Karpas-422 (cell line): ENCODE measurements around the gene AFF3. TPM values are rescaled to one million over a fixed set of nuclear protein-coding genes. Genes with fewer than 3 reads are reported as not detected.

Source experiments
- DNase-seq: peaks from one replicate; pipeline ENCODE4 v3.0.0-alpha.2; 2015
- H2AFZ ChIP-seq: fragments of 200-600 bp; sonication (generic); 2 replicates; pipeline ENCODE4 v1.6.1; 2014; ENCODE audit warnings: antibody characterized with exemption, low read length, mixed read lengths
- H3K27ac ChIP-seq: fragments of 200-600 bp; sonication (generic); 2 replicates; pipeline ENCODE4 v1.5.1; 2014; ENCODE audit warnings: mild to moderate bottlenecking, low read length, moderate library complexity
- H3K27me3 ChIP-seq: fragments of 200-600 bp; sonication (generic); 2 replicates; pipeline ENCODE4 v1.6.1; 2014; ENCODE audit warnings: low read length, mixed read lengths
- H3K36me3 ChIP-seq: fragments of 200-600 bp; sonication (generic); 2 replicates; pipeline ENCODE4 v1.6.1; 2014; ENCODE audit warnings: low read length, mixed read lengths; ENCODE audit not compliant: insufficient read depth
- H3K4me1 ChIP-seq: fragments of 200-600 bp; sonication (generic); 2 replicates; pipeline ENCODE4 v1.6.1; 2014; ENCODE audit warnings: mild to moderate bottlenecking, low read length, mixed read lengths
- H3K4me2 ChIP-seq: fragments of 200-600 bp; sonication (generic); 2 replicates; pipeline ENCODE4 v1.6.1; 2014; ENCODE audit warnings: low read length, low read depth, mild to moderate bottlenecking; ENCODE audit not compliant: poor library complexity, severe bottlenecking
- H3K4me3 ChIP-seq: fragments of 200-600 bp; sonication (generic); 2 replicates; pipeline ENCODE4 v1.5.1; 2014; ENCODE audit warnings: mild to moderate bottlenecking, antibody characterized with exemption, low read length, mixed read lengths
- H3K79me2 ChIP-seq: fragments of 200-600 bp; sonication (generic); 2 replicates; pipeline ENCODE4 v1.6.1; 2014; ENCODE audit warnings: mild to moderate bottlenecking, low read length, mixed read lengths
- H3K9ac ChIP-seq: fragments of 200-600 bp; sonication (generic); 2 replicates; pipeline ENCODE4 v1.6.0; 2014; ENCODE audit warnings: low read length
- H3K9me2 ChIP-seq: fragments of 200-600 bp; sonication (generic), shearing (Covaris generic); replicated peaks from 2 replicates; pipeline ENCODE4 v1.6.0; 2014; ENCODE audit warnings: mild to moderate bottlenecking, low read length, moderate library complexity; ENCODE audit not compliant: insufficient read depth
- H3K9me3 ChIP-seq: fragments of 300-700, 200-600 bp; sonication (generic); 2 replicates; pipeline ENCODE4 v1.6.1; 2014; ENCODE audit warnings: low read length, mixed read lengths
- H4K20me1 ChIP-seq: fragments of 200-600 bp; sonication (generic); 2 replicates; pipeline ENCODE4 v1.6.1; 2014; ENCODE audit warnings: mild to moderate bottlenecking, antibody characterized with exemption, low read length, low read depth; ENCODE audit not compliant: insufficient read depth
- total RNA-seq: library from RNA; depleted of rRNA; stranded (reverse); fragments of >200 nt; shearing (Covaris generic); gene quantifications from 2 replicates; pipeline ENCODE4 v1.2.3, GENCODE V29; 2014; ENCODE audit warnings: low replicate concordance

Gene AFF3
- total RNA-seq, 1 experiment from 2014 or later: 99.7 TPM

GRCh38 chr2:100126897-100127401 is 15.4 kb downstream of the AFF3 start:
- peaks cover 61% of the 10 kb centered on the region for H3K79me2 ChIP-seq
- H3K27me3 ChIP-seq: no peaks in the 10 kb centered on the region
- no peak for DNase-seq
- H3K4me2 ChIP-seq: no peak overlapping the region
- H3K9ac ChIP-seq: no peak overlapping the region
- H2AFZ ChIP-seq: no peak overlapping the region
- H3K27ac ChIP-seq: no peak overlapping the region
- no peaks in the 10 kb centered on the region for H3K9me3 ChIP-seq
- H3K9me2 ChIP-seq: no peaks in the 10 kb centered on the region
- no peak overlapping the region for H3K4me3 ChIP-seq
- no peaks in the 10 kb centered on the region for H3K4me1 ChIP-seq
- no peaks in the 10 kb centered on the region for H4K20me1 ChIP-seq
- H3K36me3 ChIP-seq: peaks cover 35% of the 10 kb centered on the region

GRCh38 chr2:100126201-100126600 is 16.2 kb downstream of the AFF3 start:
- peaks cover 56% of the 10 kb centered on the region for H3K79me2 ChIP-seq
- H3K9me3 ChIP-seq: no peaks in the 10 kb centered on the region
- DNase-seq: no peak
- no peak overlapping the region for H2AFZ ChIP-seq
- H3K27ac ChIP-seq: no peak overlapping the region
- peaks cover 37% of the 10 kb centered on the region for H3K36me3 ChIP-seq
- H3K9ac ChIP-seq: no peak overlapping the region
- H3K4me2 ChIP-seq: no peak overlapping the region
- no peaks in the 10 kb centered on the region for H3K4me1 ChIP-seq
- H3K9me2 ChIP-seq: no peaks in the 10 kb centered on the region
- no peaks in the 10 kb centered on the region for H4K20me1 ChIP-seq
- H3K4me3 ChIP-seq: no peak overlapping the region
- no peaks in the 10 kb centered on the region for H3K27me3 ChIP-seq

GRCh38 chr2:100125626-100126025 is 16.8 kb downstream of the AFF3 start:
- Histone ChIP-seq H3K4me1 (no peaks in the 10 kb centered on the region), H3K36me3 (peaks cover 43% of the 10 kb centered on the region), H3K9me2 (no peaks in the 10 kb centered on the region), H3K79me2 (peaks cover 51% of the 10 kb centered on the region), H4K20me1 (no peaks in the 10 kb centered on the region), H3K4me2 (no peak overlapping the region), H3K9me3 (no peaks in the 10 kb centered on the region), H3K4me3 (no peak overlapping the region), H3K9ac (no peak overlapping the region), H3K27ac (no peak overlapping the region), H2AFZ (no peak overlapping the region), H3K27me3 (no peaks in the 10 kb centered on the region)
- no peak for DNase-seq

GRCh38 chr2:100124761-100125160 is 17.6 kb downstream of the AFF3 start:
- Histone ChIP-seq H3K9ac (no peak overlapping the region), H2AFZ (no peak overlapping the region), H3K4me1 (no peaks in the 10 kb centered on the region), H3K9me3 (no peaks in the 10 kb centered on the region), H3K36me3 (peaks cover 52% of the 10 kb centered on the region), H3K27me3 (no peaks in the 10 kb centered on the region), H3K9me2 (no peaks in the 10 kb centered on the region), H4K20me1 (no peaks in the 10 kb centered on the region), H3K4me2 (no peak overlapping the region), H3K79me2 (peaks cover 43% of the 10 kb centered on the region), H3K4me3 (no peak overlapping the region), H3K27ac (no peak overlapping the region)
- no peak for DNase-seq

- no peak overlapping the region for H3K27ac ChIP-seq
- no peak overlapping the region for H3K9ac ChIP-seq
- no peaks in the 10 kb centered on the region for H3K4me1 ChIP-seq
- no peak for DNase-seq
- H4K20me1 ChIP-seq: no peaks in the 10 kb centered on the region
- H3K4me2 ChIP-seq: no peak overlapping the region
- no peaks in the 10 kb centered on the region for H3K27me3 ChIP-seq
- H2AFZ ChIP-seq: no peak overlapping the region
- H3K9me3 ChIP-seq: no peaks in the 10 kb centered on the region
- peaks cover 84% of the 10 kb centered on the region for H3K36me3 ChIP-seq
- no peaks in the 10 kb centered on the region for H3K9me2 ChIP-seq
- peaks cover 37% of the 10 kb centered on the region for H3K79me2 ChIP-seq
- no peak overlapping the region for H3K4me3 ChIP-seq
These were observed 21.2 kb downstream of the AFF3 start for GRCh38 chr2:100121124-100121718.

GRCh38 chr2:100119235-100119634 is 23.2 kb downstream of the AFF3 start:
- Histone ChIP-seq H3K9me2 (no peaks in the 10 kb centered on the region), H3K79me2 (peaks cover 18% of the 10 kb centered on the region), H3K27me3 (no peaks in the 10 kb centered on the region), H3K9me3 (no peaks in the 10 kb centered on the region), H3K4me1 (peaks cover 14% of the 10 kb centered on the region), H3K9ac (no peak overlapping the region), H3K27ac (no peak overlapping the region), H3K36me3 (peaks cover 75% of the 10 kb centered on the region), H3K4me2 (no peak overlapping the region), H4K20me1 (no peaks in the 10 kb centered on the region), H3K4me3 (no peak overlapping the region), H2AFZ (no peak overlapping the region)
- DNase-seq: no peak

GRCh38 chr2:100113990-100114433 is 28.4 kb downstream of the AFF3 start:
- Histone ChIP-seq H3K27me3 (no peaks in the 10 kb centered on the region), H3K27ac (peak overlapping the region; percentile 81), H2AFZ (no peak overlapping the region), H3K4me3 (peak overlapping the region; percentile 8; the same call in 1 of the 2 replicates), H3K36me3 (peaks cover 52% of the 10 kb centered on the region), H3K79me2 (0 out of 2 replicates have a peak, but pooled peaks cover 5% of the 10 kb centered on the region), H4K20me1 (peaks cover 15% of the 10 kb centered on the region; the same call in 1 of the 2 replicates), H3K4me2 (peak overlapping the region; percentile 43), H3K9me3 (no peaks in the 10 kb centered on the region), H3K9ac (peak overlapping the region; percentile 42; the same call in 1 of the 2 replicates), H3K4me1 (peaks cover 62% of the 10 kb centered on the region), H3K9me2 (no peaks in the 10 kb centered on the region)
- DNase-seq: peak; percentile 79

- H3K4me3 ChIP-seq: peak overlapping the region; percentile 13; the same call in 1 of the 2 replicates
- H3K9me2 ChIP-seq: no peaks in the 10 kb centered on the region
- H3K9me3 ChIP-seq: no peaks in the 10 kb centered on the region
- H3K4me1 ChIP-seq: peaks cover 93% of the 10 kb centered on the region
- peak; percentile 84 for DNase-seq
- H3K27ac ChIP-seq: peak overlapping the region; percentile 62
- peak overlapping the region; percentile 34 for H3K4me2 ChIP-seq
- peaks cover 26% of the 10 kb centered on the region; the same call in 1 of the 2 replicates for H4K20me1 ChIP-seq
- no peaks in the 10 kb centered on the region for H3K27me3 ChIP-seq
- 0 out of 2 replicates have a peak, but pooled peaks cover 9% of the 10 kb centered on the region for H3K79me2 ChIP-seq
- peak overlapping the region; percentile 42 for H3K9ac ChIP-seq
- H2AFZ ChIP-seq: no peak overlapping the region
- peaks cover 24% of the 10 kb centered on the region for H3K36me3 ChIP-seq
These were observed 31.8 kb downstream of the AFF3 start for GRCh38 chr2:100110614-100111000.
